Left ventricle myocardium superior (tissue), 1 donor: ENCODE data around the gene CDH18. TPM values are rescaled to one million over a fixed set of nuclear protein-coding genes. Genes with fewer than 3 reads are reported as not detected.

Experiments used
- ATAC-seq: fragments of 200-7000 bp; cut with Tn5 transposase; one replicate; pipeline ENCODE4 v1.9.1; 2020; ENCODE audit warnings: mild to moderate bottlenecking, moderate library complexity
- DNase-seq: peaks from one replicate; pipeline ENCODE4 v3.0.0-alpha.2; 2020
- intact Hi-C: fragments of 100-400 bp; cut with micrococcal nuclease; formaldehyde crosslinking; loops from one replicate; pipeline ENCODE4 v1.11.0; 2022
- long read RNA-seq: library from polyadenylated mRNA; unstranded; transcript quantifications from one replicate; pipeline ENCODE4 v2.0.0, GENCODE V29; 2021
- total RNA-seq: library from RNA; stranded (reverse); fragmentation: NEBNext Ultra II Directional; extraction: Animal tissue kit (Norgen Biotek cat#: 25700); gene quantifications from one replicate; pipeline ENCODE4 v1.2.1, GENCODE V29; 2021
- donor health status: DM: no; HTN: yes; CAD: no; lungs with severe emphysema.

The CDH18 gene
- total RNA-seq, result not detected
- long read RNA-seq, result 0 reads

GRCh38 chr5:19987612-19988361, at the start of gene CDH18:
CDH18 (minus strand) TSS chr5:19988200; CDS start chr5:19838986, 149,214 bp downstream.
- DNase-seq, result peak; percentile 56
- intact Hi-C loops, result no loop called here
- peak; percentile 68 for ATAC-seq

DNA sequence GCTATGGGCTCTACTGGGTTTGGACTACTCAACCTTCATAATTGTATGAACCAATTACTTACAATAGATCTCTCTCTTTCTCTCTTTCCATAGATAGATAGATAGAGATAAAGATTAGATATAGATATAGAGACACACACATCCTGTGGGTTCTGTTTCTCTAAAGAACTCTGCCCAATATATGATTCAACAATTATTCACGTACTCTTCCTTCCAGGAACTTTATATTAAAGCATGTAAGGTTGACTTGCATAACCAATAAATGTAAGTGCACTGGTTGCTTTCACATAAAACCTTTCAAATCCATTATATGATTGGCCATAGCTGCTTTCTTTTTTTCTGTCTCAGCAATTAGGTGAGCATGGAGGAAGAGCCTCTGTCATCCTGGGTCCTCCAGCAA, 46.7 kb upstream of the CDH18 start:
- no peak for DNase-seq
- no peak for ATAC-seq
- intact Hi-C loops, result no loop called here

DNA sequence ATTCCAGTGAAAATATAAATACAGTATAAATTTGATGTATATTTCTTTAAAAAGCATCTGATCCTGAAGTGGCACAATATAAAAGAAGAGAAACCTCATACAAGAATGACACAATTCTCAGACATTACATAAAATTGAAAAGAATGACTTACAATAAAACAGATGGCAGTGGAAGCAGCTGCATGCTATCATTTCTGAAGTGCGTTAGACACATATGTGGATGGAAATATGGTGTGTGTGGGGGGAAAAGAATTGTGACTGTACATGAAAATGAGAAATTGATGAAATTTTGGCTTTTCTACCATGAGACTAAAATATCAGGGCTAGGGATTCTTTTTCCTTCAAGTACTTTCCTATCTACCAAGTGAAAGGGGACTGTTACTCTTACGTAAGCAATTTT, 45.9 kb upstream of the CDH18 start:
- intact Hi-C loops, result no loop called here
- DNase-seq, result no peak
- ATAC-seq, result no peak

- intact Hi-C loops, result no loop called here
- DNase-seq (no peak), ATAC-seq (no peak)
Observed at GRCh38 chr5:20032896-20033295, 44.9 kb upstream of the CDH18 start.

DNA sequence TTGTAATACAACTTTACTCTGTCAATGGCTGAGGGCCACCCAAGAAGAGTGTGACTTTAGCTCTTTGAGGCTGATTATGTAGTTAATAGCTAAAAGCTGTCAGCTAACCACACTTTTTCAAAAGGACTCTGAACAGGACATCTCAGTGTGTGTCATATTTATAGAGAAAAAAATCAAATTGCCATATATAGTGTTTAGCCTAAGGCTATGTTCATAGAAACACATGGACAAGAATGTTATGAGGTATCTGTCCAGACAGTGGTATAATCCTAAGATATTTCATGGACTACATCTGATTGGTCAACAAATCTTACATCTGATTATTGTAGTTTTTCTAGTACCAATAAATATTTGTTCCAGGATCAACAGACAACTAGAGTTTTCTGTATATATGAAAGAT, 42.1 kb upstream of the CDH18 start:
- ATAC-seq, result no peak

GRCh38 chr5:20029266-20029665, 41.3 kb upstream of the CDH18 start:
- ATAC-seq (no peak), DNase-seq (no peak)
- intact Hi-C loops, result no loop called here

More for the DNA sequence above, 42.1 kb upstream of the CDH18 start:
- DNase-seq, result no peak
- intact Hi-C loops, result no loop called here

DNA sequence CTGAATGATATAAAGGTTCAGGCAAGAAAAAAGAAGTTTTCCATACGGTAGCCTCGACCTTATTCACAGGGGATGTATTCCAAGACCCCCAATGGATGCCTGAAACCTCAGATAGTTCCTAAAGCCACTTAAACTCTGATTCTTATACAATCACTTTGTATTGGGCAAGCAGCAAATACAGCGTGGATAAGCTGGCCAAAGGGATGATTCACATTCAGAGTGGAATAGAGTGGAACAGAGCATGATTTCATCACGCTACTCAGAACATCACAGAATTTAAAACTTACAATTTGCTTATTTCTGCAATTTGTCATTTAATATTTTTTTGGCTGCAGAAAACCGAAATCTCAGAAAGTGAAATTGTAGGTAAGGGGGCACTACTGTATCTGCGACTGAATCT, 40.5 kb upstream of the CDH18 start:
- ATAC-seq (no peak), DNase-seq (no peak)
- intact Hi-C loops, result no loop called here

- intact Hi-C loops, result no loop called here
- DNase-seq (no peak), ATAC-seq (no peak)
Observed at GRCh38 chr5:20023686-20024180, 35.7 kb upstream of the CDH18 start.

DNA sequence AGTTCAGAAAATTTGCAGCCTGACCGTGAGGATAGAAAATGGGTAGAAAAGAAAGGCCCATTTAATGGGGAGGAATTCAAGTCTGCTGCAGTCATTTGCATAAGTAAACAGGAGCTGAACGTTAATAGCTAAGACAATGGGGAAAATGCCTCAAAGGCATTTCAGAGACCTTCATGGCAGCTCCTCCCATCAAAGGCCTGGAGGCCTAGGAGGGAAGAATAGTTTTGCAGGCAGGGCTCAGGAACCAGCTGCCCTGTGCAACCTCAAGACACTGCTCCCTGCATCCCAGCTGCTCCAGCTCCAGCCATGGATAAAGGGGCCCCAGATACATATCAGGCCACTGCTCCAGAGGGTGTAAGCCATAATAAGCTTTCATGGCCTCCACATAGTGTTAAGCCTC, 32.2 kb upstream of the CDH18 start:
- intact Hi-C loops, result no loop called here
- no peak for ATAC-seq
- DNase-seq, result no peak

DNA sequence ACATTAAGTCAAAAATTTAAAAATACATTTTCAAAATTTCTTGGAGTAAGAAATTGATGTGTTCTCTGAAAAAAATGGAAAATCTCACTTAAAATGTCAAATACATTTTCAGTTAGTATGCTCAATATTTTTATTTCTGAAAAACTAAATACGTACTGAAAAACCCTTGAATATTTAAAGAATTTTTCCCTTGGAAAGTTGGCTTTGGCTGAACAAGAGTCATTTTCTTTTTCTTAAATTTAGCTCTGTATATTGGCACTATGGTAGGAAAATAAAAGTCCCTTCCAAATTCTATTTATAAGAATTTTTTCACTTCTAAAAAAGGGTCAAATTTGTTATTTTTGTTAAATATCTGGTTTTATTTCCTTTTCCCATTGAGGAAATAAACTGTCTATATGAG, 29.0 kb upstream of the CDH18 start:
- intact Hi-C loops, result no loop called here
- ATAC-seq (no peak), DNase-seq (no peak)

- intact Hi-C loops, result no loop called here
- ATAC-seq, result no peak
- DNase-seq, result no peak
Observed at GRCh38 chr5:20000416-20000815, 12.4 kb upstream of the CDH18 start.

DNA sequence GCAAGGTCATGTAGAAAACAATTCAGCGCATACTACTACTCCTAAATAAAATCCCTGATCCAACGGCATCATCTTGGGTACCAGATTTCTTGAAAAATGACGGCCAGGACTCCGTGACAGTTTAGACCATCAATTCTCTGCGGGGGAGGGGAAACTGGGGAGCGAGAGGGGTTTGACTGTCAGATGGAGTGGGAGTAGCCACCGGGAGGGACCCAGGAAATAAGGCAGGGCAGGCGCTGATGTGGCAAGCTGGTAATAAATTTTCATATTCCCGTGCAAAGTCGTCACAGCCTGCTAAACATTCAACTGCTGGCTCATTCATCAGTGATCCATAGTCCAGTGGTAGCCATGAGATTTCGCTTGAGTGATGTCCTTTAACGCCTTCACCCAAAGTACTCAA, 457 bp upstream of the CDH18 start:
- no peak for DNase-seq
- intact Hi-C loops, result no loop called here
- no peak for ATAC-seq

GRCh38 chr5:19986806-19987205, 1.2 kb downstream of the CDH18 start:
- DNase-seq (no peak), ATAC-seq (no peak)
- intact Hi-C loops, result no loop called here

- DNase-seq (no peak), ATAC-seq (no peak)
- intact Hi-C loops, result no loop called here
Observed at GRCh38 chr5:19986031-19986619, 1.9 kb downstream of the CDH18 start.

DNA sequence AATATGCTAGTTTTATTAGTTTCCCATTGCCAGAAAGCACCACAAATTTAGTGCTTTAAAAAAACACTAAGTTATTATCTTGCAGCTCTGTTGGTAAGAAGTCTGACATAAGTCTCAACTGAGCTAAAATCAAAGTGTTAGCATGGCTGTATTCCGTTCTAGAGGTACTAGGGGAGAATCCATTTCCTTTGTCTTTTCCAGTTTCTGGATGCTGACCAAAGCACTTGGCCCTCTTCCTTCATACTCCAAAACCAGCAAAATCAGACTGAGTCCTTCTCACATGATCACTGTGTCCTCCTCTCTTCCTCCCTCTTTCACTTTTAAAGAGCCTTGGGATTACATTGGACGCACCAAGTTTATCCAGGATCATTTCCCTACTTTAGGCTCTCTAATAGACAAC, 9.5 kb downstream of the CDH18 start:
- DNase-seq (no peak), ATAC-seq (no peak)
- intact Hi-C loops, result no loop called here

DNA sequence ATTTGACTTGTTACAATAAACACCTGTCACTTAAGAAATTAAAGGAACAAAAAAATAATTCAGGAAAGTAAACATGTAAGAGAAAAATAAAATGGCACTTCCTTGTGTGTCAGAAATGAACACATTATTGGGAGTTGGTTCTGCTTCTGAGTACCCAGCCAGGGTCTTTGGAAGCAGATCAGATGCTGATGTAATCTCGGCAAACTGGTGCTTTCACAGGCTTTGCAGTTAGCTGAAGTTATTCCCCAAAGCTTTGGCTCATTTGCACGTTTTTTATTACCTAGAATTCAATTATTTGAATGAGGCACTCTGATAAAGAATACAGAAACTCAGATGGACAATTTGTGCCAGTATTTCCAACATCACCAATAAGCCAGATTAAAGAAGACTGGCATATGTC, 10.9 kb downstream of the CDH18 start:
- no peak for DNase-seq
- intact Hi-C loops, result no loop called here
- ATAC-seq, result no peak

- ATAC-seq (no peak), DNase-seq (no peak)
- intact Hi-C loops, result no loop called here
Observed at GRCh38 chr5:19975795-19976194, 12.2 kb downstream of the CDH18 start.

GRCh38 chr5:19960451-19960850, 27.5 kb downstream of the CDH18 start:
- intact Hi-C loops, result no loop called here
- DNase-seq (no peak), ATAC-seq (no peak)

DNA sequence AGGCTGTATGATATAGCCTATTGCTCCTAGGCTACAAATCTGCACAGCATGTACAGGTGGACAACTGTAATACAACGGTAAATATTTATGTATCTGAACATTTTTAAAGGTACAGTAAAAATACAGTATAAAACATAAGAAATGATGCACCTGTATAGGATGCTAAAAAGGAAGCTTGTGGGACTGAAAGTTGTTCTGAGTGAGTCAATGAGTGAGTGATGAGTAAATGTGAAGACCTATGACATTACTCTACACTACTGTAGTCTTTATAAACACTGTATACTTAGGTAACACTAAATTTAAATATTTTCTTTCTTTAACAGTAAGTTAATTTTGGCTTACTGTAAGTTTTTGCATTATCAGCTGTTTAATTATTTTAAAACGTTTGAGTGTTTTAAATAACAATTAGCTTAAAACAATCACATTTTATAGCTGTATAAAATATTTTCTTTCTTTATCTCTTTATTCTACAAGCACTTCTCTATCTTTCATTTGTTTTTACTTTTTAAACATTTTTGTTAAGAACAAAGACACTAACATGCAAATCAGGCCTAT, 28.1 kb downstream of the CDH18 start:
- intact Hi-C loops, result no loop called here
- ATAC-seq (no peak), DNase-seq (no peak)

- intact Hi-C loops, result no loop called here
- DNase-seq (no peak), ATAC-seq (no peak)
Observed at GRCh38 chr5:19950897-19951296, 37.1 kb downstream of the CDH18 start.

DNA sequence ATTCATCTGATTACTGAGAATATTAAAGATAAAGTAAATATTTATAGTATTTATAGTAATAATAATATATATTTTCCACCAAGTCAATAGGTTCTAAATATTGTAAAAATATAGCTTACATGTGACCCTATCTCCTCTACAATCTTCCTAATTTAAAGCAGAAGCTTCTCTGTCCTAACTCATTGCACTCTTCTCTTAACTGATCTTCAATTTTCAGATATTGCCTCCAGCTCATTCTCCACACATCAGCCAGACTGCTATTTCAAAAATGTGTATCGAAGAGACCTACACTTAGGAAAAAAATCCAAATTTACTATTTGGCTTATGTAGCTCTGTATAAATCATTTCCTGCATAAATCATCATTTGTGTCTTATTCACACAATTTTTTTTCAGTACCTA, 47.8 kb downstream of the CDH18 start:
- intact Hi-C loops, result no loop called here
- no peak for ATAC-seq
- DNase-seq, result no peak
